DLD1 (cell line): ENCODE data around the gene RFT1.

Experiments
- in situ Hi-C: cut with HindIII; loops from 2 replicates; pipeline ENCODE4 v1.10.0; 2017; ENCODE audit warnings: low sequenced_read_pairs

The RFT1 gene, protein sequence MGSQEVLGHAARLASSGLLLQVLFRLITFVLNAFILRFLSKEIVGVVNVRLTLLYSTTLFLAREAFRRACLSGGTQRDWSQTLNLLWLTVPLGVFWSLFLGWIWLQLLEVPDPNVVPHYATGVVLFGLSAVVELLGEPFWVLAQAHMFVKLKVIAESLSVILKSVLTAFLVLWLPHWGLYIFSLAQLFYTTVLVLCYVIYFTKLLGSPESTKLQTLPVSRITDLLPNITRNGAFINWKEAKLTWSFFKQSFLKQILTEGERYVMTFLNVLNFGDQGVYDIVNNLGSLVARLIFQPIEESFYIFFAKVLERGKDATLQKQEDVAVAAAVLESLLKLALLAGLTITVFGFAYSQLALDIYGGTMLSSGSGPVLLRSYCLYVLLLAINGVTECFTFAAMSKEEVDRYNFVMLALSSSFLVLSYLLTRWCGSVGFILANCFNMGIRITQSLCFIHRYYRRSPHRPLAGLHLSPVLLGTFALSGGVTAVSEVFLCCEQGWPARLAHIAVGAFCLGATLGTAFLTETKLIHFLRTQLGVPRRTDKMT

DNA sequence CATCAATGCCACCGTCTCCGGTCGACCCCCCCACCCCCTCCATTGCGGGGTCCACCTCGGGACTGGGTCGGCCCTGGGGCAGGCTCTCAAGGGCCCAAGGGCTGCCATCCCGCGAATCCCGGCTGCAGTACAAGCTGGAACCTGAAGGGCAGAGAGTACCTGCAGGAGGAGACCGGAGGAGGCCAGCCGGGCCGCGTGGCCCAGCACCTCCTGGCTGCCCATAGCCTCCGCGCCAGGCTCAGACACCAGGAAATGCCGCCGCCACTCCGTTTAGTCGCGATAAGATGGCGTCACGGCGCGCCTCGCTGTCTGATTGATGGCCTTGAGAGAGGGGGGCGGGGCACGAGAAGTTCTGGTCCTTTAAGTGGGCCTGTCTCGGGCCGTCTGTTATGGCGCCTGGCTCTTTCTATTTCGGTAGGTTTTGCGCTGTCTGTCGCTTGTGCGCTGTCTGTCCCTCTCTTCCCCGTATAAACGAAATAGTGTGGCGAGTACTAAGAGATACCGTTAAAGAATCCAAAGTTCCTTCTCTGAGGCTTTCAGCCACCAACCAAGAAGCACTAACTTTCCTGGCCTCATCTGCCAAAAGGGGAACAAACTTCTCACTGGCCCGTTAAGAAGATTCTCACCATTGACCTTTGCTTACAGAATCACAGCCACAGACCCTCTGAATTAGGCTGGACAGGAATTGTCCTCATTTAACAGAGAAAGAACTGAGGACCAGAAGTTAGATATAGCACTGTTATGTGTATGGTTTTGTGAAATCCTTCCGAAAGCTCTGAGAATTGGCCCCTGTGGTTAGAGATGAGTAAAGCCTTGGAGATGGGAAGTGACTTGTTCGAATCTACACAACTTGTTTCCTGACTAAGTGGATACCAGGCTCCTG, at the start of gene RFT1:
RFT1 (minus strand) TSS at position 257 of the 883 bp plus-strand sequence; CDS start at position 222, 35 bp downstream.
- in situ Hi-C loops: loop anchor here (10.0 kb wide), 1 partner anchor 144 kb away; no protein-coding TSS in a partner anchor

- in situ Hi-C loops: no loop called here
Observed at GRCh38 chr3:53179580-53179979, 49.3 kb upstream of the RFT1 start.

- in situ Hi-C loops: no loop called here
Observed at GRCh38 chr3:53178246-53178645, 48.0 kb upstream of the RFT1 start.

DNA sequence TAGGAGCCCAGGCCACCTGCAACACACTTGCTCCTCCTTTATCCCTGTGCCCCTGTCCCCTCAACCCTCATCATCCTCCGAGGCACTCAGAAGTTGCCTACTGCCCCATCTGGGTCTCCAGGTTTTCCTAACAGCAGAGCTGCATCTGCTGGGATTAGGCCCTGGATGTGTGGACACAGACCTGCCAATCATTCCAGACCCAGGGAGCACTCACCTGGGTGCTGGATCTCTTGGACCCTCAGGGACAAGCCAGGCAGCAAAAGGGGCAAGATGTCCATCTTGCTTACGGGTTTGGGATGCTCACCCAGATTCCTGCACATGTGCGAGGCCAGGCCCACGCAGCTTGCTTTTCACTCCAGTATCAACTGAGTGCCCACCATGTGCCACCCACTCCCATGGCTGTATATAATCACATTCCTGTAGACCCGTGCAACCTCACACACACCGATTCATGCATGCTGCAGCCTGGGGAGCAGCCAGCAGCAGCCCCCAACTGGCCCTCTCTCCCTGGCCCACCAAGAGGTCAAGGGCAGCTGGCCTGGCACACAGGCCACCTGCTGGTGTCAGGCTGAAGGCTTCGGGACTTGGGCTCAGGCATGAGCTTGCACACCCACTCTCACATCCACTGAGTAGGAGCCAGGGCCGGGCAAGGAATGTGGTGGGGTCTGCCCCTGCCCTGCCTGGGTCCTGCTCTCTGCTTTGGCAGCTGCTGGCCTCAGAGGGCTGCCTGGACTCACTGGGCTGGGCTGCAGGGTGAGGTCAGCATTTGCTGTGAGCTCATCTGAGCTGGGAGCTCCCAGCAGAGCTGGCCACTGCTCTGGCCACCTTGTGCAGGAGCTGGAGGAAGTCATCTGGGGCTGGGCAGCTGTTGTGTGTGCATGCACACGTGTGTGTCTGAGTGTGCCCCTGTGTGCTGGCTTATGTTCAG, 45.6 kb upstream of the RFT1 start:
- in situ Hi-C loops: no loop called here

DNA sequence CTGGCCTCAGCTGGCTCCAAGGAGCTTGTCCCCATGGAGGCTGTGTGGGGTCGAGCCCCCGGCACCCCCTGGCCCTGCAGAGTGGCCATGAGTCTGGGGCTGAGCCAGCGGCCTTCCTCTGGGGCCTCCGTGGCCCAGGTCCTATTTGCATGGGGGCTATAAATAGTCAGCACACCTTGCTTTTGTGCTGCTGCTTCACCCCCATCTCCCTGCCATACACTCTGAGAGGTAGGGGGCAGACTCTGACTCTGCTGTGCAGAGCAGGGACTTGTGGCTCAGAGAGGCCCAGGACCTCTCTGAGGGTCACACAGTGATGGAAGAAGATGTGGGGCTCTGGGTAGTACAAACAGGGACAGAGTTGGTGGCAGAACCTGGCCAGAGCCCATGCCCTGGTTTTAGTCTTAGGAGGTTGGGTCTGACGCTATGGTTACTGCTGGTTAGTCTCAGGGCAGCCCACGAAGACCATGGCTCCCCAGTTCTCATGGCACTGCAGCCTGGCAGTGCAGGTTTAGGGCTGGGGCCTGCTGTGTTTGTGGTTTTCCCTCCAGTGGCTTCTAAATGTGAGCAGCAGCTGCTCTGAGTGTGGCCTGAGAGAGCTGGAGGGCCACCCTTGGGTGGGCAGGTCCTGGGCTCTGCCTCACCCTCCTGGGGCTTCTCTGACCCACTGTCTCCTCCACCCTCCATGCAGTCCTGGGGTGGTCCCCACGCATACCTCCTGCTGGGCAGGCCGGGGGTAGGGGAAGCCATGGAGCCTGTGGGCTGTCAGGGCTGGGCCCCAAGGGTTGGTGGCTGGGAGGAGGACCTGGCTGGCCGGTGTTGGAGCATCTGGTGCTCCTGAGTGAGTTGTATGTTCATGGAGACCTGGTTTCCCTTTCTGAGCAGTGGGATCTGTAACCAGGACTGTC, 44.4 kb upstream of the RFT1 start:
- in situ Hi-C loops: no loop called here

- in situ Hi-C loops: no loop called here
Observed at GRCh38 chr3:53173107-53173506, 42.9 kb upstream of the RFT1 start.

DNA sequence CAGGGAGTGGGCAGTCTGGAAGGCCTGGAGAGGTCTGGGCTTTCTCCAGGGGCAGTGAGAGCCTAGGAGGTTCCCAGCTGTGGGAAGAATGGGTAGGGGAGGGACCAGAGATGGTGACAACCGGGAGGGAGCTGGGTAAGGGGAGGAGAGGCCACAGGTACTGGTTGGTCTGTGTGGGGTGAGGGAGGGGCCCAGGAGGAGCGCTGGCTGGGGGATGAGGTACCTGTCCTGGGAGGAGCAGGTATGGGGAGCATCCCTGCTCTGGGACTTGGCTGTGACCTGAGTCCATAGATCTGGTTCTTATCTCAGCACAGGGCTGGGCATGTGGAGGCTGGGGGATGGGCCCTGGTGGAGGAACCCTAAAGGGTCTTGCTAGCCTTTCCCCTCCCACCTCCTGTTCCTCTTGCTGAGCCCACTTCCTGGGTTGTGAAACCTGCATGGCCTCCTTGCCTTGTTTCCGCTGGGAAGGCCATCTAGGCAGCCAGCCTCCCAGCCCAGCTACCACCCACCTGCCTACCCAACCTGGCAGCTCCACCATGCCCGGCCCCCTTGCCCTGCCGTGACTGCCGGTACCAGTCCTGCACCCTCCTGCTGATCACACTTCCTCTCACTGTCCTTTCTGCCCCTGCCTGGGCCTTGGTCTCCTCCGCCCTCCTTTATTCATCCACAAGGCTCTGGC, 41.7 kb upstream of the RFT1 start:
- in situ Hi-C loops: no loop called here

- in situ Hi-C loops: no loop called here
Observed at GRCh38 chr3:53171064-53171418, 40.8 kb upstream of the RFT1 start.

- in situ Hi-C loops: no loop called here
Observed at GRCh38 chr3:53170325-53171063, 40.3 kb upstream of the RFT1 start.

GRCh38 chr3:53169832-53170324, 39.6 kb upstream of the RFT1 start:
- in situ Hi-C loops: no loop called here

DNA sequence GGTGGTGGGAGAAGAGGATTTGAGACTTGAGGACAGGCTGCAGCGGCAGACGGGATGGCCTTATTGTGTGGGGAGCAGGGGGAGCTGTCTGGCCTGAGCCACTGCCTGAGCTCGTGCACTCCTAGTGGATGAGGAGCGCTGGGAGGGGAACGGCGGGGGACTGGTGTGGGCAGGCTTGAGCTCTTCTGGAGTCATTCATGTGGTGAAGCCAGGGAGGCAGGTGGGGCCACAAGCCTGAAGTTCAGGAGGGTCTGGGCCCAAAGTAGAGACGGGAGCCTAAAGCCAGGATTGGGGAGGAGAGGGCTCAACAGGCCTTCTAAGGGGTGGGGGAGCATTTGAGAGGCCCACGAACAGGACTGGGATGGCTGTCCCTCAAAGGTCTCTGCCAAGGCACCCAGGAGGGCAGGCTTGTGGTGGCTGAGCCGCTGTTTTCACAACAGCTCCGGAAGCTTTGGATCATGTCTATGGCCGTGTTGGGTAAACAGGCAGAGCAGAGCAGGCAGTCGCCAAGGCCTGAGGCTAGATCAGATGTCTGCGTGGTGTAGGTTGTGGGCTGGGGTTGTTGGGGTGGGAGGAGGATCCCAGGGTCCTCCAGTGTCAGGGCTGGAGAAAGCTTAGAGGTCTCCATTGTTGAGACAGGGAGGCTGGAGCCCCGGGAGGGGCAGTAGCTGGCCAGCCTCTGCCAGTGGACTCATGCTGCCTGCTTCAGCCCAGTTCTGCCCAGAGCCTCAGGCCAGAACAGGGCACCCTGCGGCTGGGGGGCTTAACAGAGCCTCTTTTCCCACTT, 39.0 kb upstream of the RFT1 start:
- in situ Hi-C loops: no loop called here

- in situ Hi-C loops: no loop called here
Observed at GRCh38 chr3:53168175-53168923, 38.1 kb upstream of the RFT1 start.

GRCh38 chr3:53167418-53168174, 37.4 kb upstream of the RFT1 start:
- in situ Hi-C loops: no loop called here

- in situ Hi-C loops: no loop called here
Observed at GRCh38 chr3:53166781-53167291, 36.6 kb upstream of the RFT1 start.

DNA sequence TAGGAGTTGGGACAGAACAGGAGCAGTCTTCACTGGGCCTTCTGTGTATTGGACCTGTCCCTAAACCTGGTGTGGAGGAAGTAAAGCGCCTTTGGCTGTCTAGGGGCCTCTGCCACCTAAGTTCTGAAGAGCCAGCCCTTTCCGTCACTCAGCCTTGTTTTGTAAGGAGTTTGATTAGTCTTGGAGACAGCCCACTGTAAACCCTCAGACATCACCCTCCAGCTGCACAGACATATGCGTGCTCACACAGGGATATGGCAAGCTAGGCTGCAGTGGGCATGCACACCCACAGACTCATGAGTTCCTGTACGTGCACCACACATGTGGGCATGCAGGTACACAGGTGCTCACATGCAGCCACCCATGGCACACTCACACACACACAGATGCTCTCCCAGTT, 36.0 kb upstream of the RFT1 start:
- in situ Hi-C loops: no loop called here

DNA sequence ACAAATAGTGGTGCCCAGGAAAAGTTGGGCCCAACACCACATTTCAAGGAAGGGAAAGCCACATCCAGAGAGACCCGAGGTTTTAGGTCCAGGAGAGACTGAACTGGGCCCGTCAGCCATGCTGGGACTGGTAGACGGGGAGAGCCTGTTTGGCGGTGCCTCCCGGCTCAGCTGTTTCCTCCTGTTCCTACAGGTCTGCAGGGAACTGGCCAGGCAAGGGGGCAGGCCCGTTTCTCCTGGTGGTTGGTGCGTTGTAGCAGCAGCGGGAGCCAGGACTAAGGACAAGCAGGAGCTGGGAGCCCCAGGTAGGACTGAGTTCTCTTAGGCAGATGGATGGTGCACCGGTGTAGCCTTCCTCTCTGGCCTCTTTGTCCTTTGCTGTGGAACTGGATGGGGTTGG, 34.7 kb upstream of the RFT1 start:
- in situ Hi-C loops: no loop called here
